ENCODE measurements around the gene MYH6.

DNA sequence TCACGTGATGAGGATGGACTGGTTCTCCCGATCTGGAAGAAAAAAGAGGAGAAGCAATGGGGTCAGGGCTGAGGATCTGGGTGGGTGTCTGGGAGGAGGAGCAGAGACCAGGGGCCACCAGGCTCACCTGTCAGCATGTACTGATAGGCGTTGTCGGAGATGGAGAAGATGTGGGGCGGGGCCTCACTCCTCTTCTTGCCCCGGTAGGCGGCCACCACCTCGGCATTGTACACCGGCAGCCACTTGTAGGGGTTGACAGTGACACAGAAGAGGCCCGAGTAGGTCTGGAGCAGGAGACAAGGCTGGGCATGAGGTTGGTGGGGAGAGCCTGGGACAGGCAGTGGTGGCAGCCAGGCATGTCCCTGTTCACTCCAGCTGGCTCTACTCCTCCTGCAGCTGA lies 3.0 kb downstream of the MYH6 start:
- TF ChIP-seq TAF1 (CRISPR knock-in tag; IDR thresholded peaks at IDR 0.05) (no peak), SRF (IDR thresholded peaks at IDR 0.05; ENCODE audit: low read depth, low read length) (no peak), CTCF (CRISPR knock-in tag; IDR thresholded peaks at IDR 0.05) (no peak)
